Karpas-422 (cell line): ENCODE data around the gene TCP11L2. TPM values are rescaled to one million over a fixed set of nuclear protein-coding genes. Genes with fewer than 3 reads are reported as not detected.

ENCODE experiments used
- DNase-seq: peaks from one replicate; pipeline ENCODE4 v3.0.0-alpha.2; 2015
- H2AFZ ChIP-seq: fragments of 200-600 bp; sonication (generic); 2 replicates; pipeline ENCODE4 v1.6.1; 2014; ENCODE audit warnings: antibody characterized with exemption, low read length, mixed read lengths
- H3K27ac ChIP-seq: fragments of 200-600 bp; sonication (generic); 2 replicates; pipeline ENCODE4 v1.5.1; 2014; ENCODE audit warnings: mild to moderate bottlenecking, low read length, moderate library complexity
- H3K27me3 ChIP-seq: fragments of 200-600 bp; sonication (generic); 2 replicates; pipeline ENCODE4 v1.6.1; 2014; ENCODE audit warnings: low read length, mixed read lengths
- H3K36me3 ChIP-seq: fragments of 200-600 bp; sonication (generic); 2 replicates; pipeline ENCODE4 v1.6.1; 2014; ENCODE audit warnings: low read length, mixed read lengths; ENCODE audit not compliant: insufficient read depth
- H3K4me1 ChIP-seq: fragments of 200-600 bp; sonication (generic); 2 replicates; pipeline ENCODE4 v1.6.1; 2014; ENCODE audit warnings: mild to moderate bottlenecking, low read length, mixed read lengths
- H3K4me2 ChIP-seq: fragments of 200-600 bp; sonication (generic); 2 replicates; pipeline ENCODE4 v1.6.1; 2014; ENCODE audit warnings: low read length, low read depth, mild to moderate bottlenecking; ENCODE audit not compliant: poor library complexity, severe bottlenecking
- H3K4me3 ChIP-seq: fragments of 200-600 bp; sonication (generic); 2 replicates; pipeline ENCODE4 v1.5.1; 2014; ENCODE audit warnings: mild to moderate bottlenecking, antibody characterized with exemption, low read length, mixed read lengths
- H3K79me2 ChIP-seq: fragments of 200-600 bp; sonication (generic); 2 replicates; pipeline ENCODE4 v1.6.1; 2014; ENCODE audit warnings: mild to moderate bottlenecking, low read length, mixed read lengths
- H3K9ac ChIP-seq: fragments of 200-600 bp; sonication (generic); 2 replicates; pipeline ENCODE4 v1.6.0; 2014; ENCODE audit warnings: low read length
- H3K9me2 ChIP-seq: fragments of 200-600 bp; sonication (generic), shearing (Covaris generic); replicated peaks from 2 replicates; pipeline ENCODE4 v1.6.0; 2014; ENCODE audit warnings: mild to moderate bottlenecking, low read length, moderate library complexity; ENCODE audit not compliant: insufficient read depth
- H3K9me3 ChIP-seq: fragments of 300-700, 200-600 bp; sonication (generic); 2 replicates; pipeline ENCODE4 v1.6.1; 2014; ENCODE audit warnings: low read length, mixed read lengths
- H4K20me1 ChIP-seq: fragments of 200-600 bp; sonication (generic); 2 replicates; pipeline ENCODE4 v1.6.1; 2014; ENCODE audit warnings: mild to moderate bottlenecking, antibody characterized with exemption, low read length, low read depth; ENCODE audit not compliant: insufficient read depth
- total RNA-seq: library from RNA; depleted of rRNA; stranded (reverse); fragments of >200 nt; shearing (Covaris generic); gene quantifications from 2 replicates; pipeline ENCODE4 v1.2.3, GENCODE V29; 2014; ENCODE audit warnings: low replicate concordance

TCP11L2 gene
- total RNA-seq, 1 experiment from 2014 or later = 55.9 TPM

DNA sequence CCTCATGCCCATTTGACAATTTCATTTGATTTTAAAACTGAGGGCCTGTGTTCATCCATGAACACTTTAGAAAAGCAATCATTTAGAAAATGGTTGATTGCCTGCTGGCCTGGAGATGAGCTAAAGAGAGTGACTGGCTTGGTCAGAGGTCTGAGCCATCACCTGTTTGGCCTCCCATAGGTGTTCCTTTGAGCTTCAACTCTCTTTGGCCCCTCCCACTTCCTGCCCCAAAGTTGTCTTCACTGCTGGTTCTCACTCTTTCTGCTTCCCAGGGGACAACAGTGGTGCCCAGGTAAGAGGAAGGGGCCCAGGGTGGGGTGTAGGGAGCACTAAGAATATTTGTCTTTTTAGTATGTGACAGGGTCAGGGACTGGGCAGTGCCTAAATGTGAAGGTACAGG, 4.9 kb upstream of the TCP11L2 start:
- H2AFZ ChIP-seq = no peak overlapping the region
- H3K27ac ChIP-seq = no peak overlapping the region
- H3K9me3 ChIP-seq = no peaks in the 10 kb centered on the region
- H3K9ac ChIP-seq = no peak overlapping the region
- no peak overlapping the region for H3K4me2 ChIP-seq
- no peak overlapping the region for H3K4me3 ChIP-seq
- H3K9me2 ChIP-seq = no peaks in the 10 kb centered on the region
- no peaks in the 10 kb centered on the region for H4K20me1 ChIP-seq
- H3K4me1 ChIP-seq = peaks cover 37% of the 10 kb centered on the region
- no peaks in the 10 kb centered on the region for H3K27me3 ChIP-seq
- no peaks in the 10 kb centered on the region for H3K79me2 ChIP-seq
- DNase-seq = no peak
- H3K36me3 ChIP-seq = no peaks in the 10 kb centered on the region

DNA sequence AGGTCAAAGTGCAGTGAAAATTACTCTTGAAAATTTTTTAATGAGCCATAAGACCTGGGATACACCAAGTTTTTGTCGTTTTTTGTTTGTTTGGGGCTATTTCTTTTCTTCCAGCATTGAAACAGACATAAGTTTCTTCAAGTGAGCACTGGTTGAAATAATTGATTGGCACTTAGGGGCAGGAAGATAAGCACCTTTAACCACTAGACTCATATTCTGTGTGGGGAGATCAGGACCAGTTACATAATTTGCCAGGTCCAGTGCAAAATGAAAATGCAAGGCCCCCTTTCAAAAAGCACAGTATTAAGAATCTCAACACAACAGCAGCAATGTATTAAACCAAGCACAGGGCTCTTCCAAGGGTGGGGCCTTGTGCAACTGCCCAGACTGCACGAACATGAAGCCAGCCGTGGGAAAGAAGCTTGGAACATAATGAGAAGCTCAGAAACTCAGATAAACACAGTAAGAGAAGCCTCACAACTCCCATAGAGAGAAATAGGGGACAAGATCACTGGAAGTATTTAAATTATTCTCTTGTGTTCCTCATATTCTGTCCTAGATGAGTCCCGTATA, 3.2 kb upstream of the TCP11L2 start:
- Histone ChIP-seq H3K4me2 (no peak overlapping the region), H3K9me3 (no peaks in the 10 kb centered on the region), H3K27ac (no peak overlapping the region), H3K4me1 (peaks cover 46% of the 10 kb centered on the region), H3K36me3 (no peaks in the 10 kb centered on the region), H3K79me2 (no peaks in the 10 kb centered on the region; the same call in 1 of the 2 replicates), H2AFZ (no peak overlapping the region), H3K4me3 (no peak overlapping the region), H3K9me2 (no peaks in the 10 kb centered on the region), H3K9ac (no peak overlapping the region), H4K20me1 (no peaks in the 10 kb centered on the region), H3K27me3 (no peaks in the 10 kb centered on the region)
- no peak for DNase-seq

DNA sequence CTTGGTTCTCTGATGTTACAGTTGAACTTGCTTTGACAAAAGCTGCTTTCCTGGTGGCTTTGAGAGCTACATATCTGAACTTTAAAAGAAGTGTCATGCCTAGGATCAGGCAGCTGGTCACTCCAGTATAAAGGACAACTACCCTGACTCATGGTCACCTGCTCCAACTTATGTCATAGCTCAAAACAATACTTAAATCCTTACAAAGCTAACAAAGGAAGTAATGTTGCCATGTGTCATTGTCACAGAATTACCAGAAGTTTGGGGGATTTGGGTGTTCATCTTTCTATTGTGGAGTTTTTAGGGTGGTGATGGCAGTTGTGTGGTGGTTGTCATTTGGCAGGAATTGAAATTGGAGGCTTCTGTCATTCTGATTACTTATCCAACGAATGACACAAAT, 1.8 kb upstream of the TCP11L2 start:
- peak overlapping the region; percentile 93 for H3K4me2 ChIP-seq
- H4K20me1 ChIP-seq = no peaks in the 10 kb centered on the region
- no peaks in the 10 kb centered on the region for H3K27me3 ChIP-seq
- H3K9ac ChIP-seq = no peak overlapping the region
- peaks cover 61% of the 10 kb centered on the region for H3K4me1 ChIP-seq
- H3K36me3 ChIP-seq = no peaks in the 10 kb centered on the region
- no peak for DNase-seq
- no peaks in the 10 kb centered on the region for H3K9me3 ChIP-seq
- H3K4me3 ChIP-seq = no peak overlapping the region
- no peak overlapping the region for H2AFZ ChIP-seq
- H3K27ac ChIP-seq = peak overlapping the region; percentile 87
- no peaks in the 10 kb centered on the region; the same call in 1 of the 2 replicates for H3K79me2 ChIP-seq
- no peaks in the 10 kb centered on the region for H3K9me2 ChIP-seq

DNA sequence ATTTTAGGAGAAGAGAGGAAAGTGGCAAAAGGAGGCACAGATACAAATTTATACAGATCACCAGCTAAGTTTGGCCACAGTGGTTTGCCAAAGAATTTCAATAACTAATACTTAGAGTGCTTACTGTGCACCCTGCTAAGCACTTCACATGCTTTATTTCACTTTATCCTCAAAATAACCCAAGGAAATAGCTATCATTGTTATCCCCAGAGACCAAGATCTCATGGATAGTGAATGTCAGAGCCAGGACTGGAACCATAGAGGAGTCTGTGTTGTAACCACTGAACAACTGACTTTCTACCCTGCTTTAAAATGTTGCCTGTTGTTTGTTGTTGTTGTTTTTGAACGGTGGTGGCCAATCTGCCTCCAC, 1.3 kb upstream of the TCP11L2 start:
- peaks cover 66% of the 10 kb centered on the region for H3K4me1 ChIP-seq
- H4K20me1 ChIP-seq = no peaks in the 10 kb centered on the region
- peak overlapping the region; percentile 78 for H3K9ac ChIP-seq
- H3K4me3 ChIP-seq = peak overlapping the region; percentile 77
- no peaks in the 10 kb centered on the region; the same call in 1 of the 2 replicates for H3K79me2 ChIP-seq
- no peaks in the 10 kb centered on the region for H3K9me2 ChIP-seq
- no peak for DNase-seq
- H3K4me2 ChIP-seq = peak overlapping the region; percentile 93
- H3K36me3 ChIP-seq = no peaks in the 10 kb centered on the region
- no peak overlapping the region for H2AFZ ChIP-seq
- H3K27ac ChIP-seq = peak overlapping the region; percentile 87
- no peaks in the 10 kb centered on the region for H3K27me3 ChIP-seq
- H3K9me3 ChIP-seq = no peaks in the 10 kb centered on the region

DNA sequence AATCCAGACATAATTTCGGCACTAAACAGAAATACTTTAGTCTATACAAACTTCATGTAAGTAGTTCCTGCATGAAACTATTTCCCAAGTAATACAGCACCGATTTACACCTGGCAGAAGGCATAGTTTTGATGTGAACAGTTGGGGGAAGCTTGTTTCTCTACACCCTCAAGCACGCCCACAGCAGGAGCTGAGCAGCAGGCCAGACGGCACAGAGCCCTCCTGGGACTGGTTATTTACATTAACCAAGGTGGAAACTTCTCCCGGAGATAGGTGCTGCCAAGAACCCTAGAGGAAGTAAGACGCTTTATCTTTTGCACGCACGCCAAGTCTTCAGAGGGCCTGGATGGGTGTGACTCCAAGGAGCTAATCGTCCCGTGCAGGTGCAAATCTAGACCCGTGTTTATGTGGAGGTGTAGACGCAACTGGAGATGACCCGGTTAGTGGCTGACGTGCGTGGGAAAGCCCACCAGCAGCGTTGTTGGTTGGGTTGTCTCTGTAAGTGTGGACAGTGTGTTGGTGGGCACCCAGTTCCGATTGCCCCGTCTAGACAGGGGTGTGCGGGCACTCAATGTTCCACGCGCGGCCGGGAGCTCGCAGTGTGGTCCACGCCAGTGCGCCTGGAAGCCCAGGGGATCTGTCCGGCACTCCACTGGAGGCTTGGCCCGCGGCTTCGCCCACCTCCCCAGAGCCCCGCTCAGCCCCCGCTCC, 767 bp upstream of the TCP11L2 start:
- peak overlapping the region; percentile 78 for H3K9ac ChIP-seq
- H3K36me3 ChIP-seq = no peaks in the 10 kb centered on the region
- H3K27ac ChIP-seq = peak overlapping the region; percentile 87
- no peaks in the 10 kb centered on the region for H3K9me2 ChIP-seq
- no peaks in the 10 kb centered on the region for H4K20me1 ChIP-seq
- H3K4me3 ChIP-seq = peak overlapping the region; percentile 77
- H3K4me1 ChIP-seq = peaks cover 71% of the 10 kb centered on the region
- no peaks in the 10 kb centered on the region for H3K9me3 ChIP-seq
- H3K4me2 ChIP-seq = peak overlapping the region; percentile 93
- no peaks in the 10 kb centered on the region for H3K27me3 ChIP-seq
- DNase-seq = peak; percentile 93
- peak overlapping the region; percentile 91 for H2AFZ ChIP-seq
- no peaks in the 10 kb centered on the region; the same call in 1 of the 2 replicates for H3K79me2 ChIP-seq

DNA sequence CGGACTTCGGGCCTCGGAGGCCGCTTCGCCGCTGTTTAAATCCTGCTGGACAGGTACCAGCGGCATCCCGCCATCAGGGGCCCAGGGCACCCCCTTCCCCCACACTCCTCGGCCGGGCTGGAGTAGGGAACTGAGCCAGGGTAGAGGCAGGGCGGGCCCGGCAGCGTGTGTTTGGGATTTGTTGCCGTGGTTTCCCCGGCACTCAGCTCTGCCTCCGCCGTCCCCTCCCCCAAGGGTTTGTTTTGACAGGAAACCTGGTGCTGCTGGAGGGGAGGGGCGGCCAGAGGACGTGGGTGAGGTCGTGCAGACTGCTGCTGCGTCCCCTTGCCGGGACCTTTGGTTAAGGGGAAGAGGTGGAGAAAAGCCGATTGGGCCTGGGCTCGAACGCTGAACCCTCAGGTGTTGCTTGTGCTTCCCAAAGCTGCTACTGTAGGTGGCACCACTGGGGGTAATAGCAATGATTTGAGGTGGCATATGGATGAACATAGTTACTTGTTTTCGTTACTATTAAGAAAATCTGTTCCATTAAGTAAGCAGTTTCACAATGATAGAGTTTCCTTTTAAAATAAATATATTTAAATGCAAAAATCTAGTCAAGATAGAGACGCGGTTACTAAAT, 778 bp downstream of the TCP11L2 start:
- peak; percentile 85 for DNase-seq
- H4K20me1 ChIP-seq = no peaks in the 10 kb centered on the region
- H3K27me3 ChIP-seq = no peaks in the 10 kb centered on the region
- peaks cover 77% of the 10 kb centered on the region for H3K4me1 ChIP-seq
- no peaks in the 10 kb centered on the region for H3K9me3 ChIP-seq
- H3K36me3 ChIP-seq = no peaks in the 10 kb centered on the region
- H3K27ac ChIP-seq = peak overlapping the region; percentile 77
- no peaks in the 10 kb centered on the region; the same call in 1 of the 2 replicates for H3K79me2 ChIP-seq
- H3K4me3 ChIP-seq = peak overlapping the region; percentile 91
- peak overlapping the region; percentile 78; the same call in 1 of the 2 replicates for H2AFZ ChIP-seq
- no peaks in the 10 kb centered on the region for H3K9me2 ChIP-seq
- peak overlapping the region; percentile 89 for H3K9ac ChIP-seq
- H3K4me2 ChIP-seq = peak overlapping the region; percentile 95

DNA sequence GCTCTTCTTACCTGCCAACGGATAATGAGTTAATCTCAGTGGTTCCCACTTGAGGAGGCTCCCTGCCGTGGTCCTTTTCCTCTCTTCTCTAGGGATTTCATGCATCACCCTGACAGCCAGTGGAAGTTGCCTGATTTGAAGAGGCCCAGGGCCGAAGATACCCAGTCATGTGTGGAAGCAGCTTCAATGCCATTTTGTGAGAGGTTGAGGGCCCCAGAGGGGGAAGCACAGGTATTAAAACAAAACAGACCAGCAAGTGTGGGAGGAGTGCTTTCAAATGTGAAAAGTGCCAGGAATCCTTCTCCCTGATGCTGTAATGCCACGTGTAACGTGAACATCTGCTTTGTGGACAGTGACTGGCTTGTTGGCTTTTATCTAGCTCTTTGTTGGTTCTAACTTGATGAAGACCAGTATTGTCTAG, 1.5 kb downstream of the TCP11L2 start:
- Histone ChIP-seq H3K9me2 (no peaks in the 10 kb centered on the region), H3K79me2 (no peaks in the 10 kb centered on the region; the same call in 1 of the 2 replicates), H3K27me3 (no peaks in the 10 kb centered on the region), H3K27ac (peak overlapping the region; percentile 77), H3K36me3 (no peaks in the 10 kb centered on the region), H3K4me3 (peak overlapping the region; percentile 91), H4K20me1 (no peaks in the 10 kb centered on the region), H3K4me2 (peak overlapping the region; percentile 95), H3K9me3 (no peaks in the 10 kb centered on the region), H3K4me1 (peaks cover 84% of the 10 kb centered on the region), H3K9ac (peak overlapping the region; percentile 89), H2AFZ (peak overlapping the region; percentile 25; the same call in 1 of the 2 replicates)
- peak; percentile 55 for DNase-seq

DNA sequence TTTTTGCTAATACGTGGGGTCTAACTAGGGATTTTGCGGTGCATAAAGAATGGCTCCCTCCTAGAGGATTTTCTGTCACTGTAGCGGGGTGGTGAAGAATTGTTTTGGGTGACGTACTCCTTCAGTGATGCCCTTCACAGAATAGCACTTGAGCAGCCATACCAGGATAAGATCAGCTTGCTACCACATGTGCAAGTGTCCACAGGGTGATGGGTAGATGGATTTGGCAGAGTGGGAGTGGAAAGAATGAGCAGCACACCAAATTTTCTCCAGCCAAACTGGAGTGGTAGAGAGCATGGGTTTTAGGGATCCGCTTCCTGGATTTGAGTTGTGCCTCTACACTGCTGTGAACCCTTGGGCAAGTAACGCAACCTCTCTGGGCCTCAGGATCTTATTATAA, 2.3 kb downstream of the TCP11L2 start:
- Histone ChIP-seq H3K36me3 (no peaks in the 10 kb centered on the region), H3K4me1 (peaks cover 86% of the 10 kb centered on the region), H2AFZ (no peak overlapping the region), H3K9ac (peak overlapping the region; percentile 89), H4K20me1 (no peaks in the 10 kb centered on the region), H3K27me3 (no peaks in the 10 kb centered on the region), H3K4me2 (peak overlapping the region; percentile 95), H3K27ac (peak overlapping the region; percentile 77), H3K79me2 (no peaks in the 10 kb centered on the region; the same call in 1 of the 2 replicates), H3K9me2 (no peaks in the 10 kb centered on the region), H3K9me3 (no peaks in the 10 kb centered on the region), H3K4me3 (peak overlapping the region; percentile 91; the same call in 1 of the 2 replicates)
- no peak for DNase-seq
